WTC11 (cell line): ENCODE measurements around the gene RNF183. TPM values are rescaled to one million over a fixed set of nuclear protein-coding genes. Genes with fewer than 3 reads are reported as not detected.

Source experiments
- AR ChIP-seq: fragments of 250-450 bp; sonication (Bioruptor Pico); IDR thresholded peaks from 2 replicates; pipeline ENCODE4 v1.9.0; 2021; ENCODE audit warnings: mild to moderate bottlenecking
- ATF6 ChIP-seq: sonication (generic); formaldehyde crosslinking; IDR thresholded peaks from 2 replicates; pipeline ENCODE4 v1.8.1; 2023; ENCODE audit warnings: mild to moderate bottlenecking, missing genetic modification reagents
- E2F4 ChIP-seq: sonication (generic); formaldehyde crosslinking; IDR thresholded peaks from 2 replicates; pipeline ENCODE4 v1.8.1; 2022; ENCODE audit warnings: low read depth, mild to moderate bottlenecking, moderate library complexity, missing genetic modification reagents, borderline replicate concordance
- E2F5 ChIP-seq: sonication (generic); formaldehyde crosslinking; IDR thresholded peaks from 2 replicates; pipeline ENCODE4 v1.8.1; 2022; ENCODE audit warnings: mild to moderate bottlenecking, moderate library complexity, missing genetic modification reagents
- GRHL2 ChIP-seq: fragments of 250-450 bp; sonication (Bioruptor Pico); IDR thresholded peaks from 2 replicates; pipeline ENCODE4 v1.8.0; 2022; ENCODE audit warnings: mild to moderate bottlenecking, moderate library complexity; ENCODE audit not compliant: insufficient replicate concordance, severe bottlenecking
- HMGXB4 ChIP-seq: sonication (generic); formaldehyde crosslinking; IDR thresholded peaks from 2 replicates; pipeline ENCODE4 v1.8.1; 2023; ENCODE audit warnings: mild to moderate bottlenecking, moderate library complexity, missing genetic modification reagents
- JAZF1 ChIP-seq: fragments of 250-450 bp; sonication (Bioruptor Pico); IDR thresholded peaks from 2 replicates; pipeline ENCODE4 v1.9.0; 2021; ENCODE audit warnings: moderate library complexity, mild to moderate bottlenecking, inconsistent platforms
- JUN ChIP-seq: sonication (generic); formaldehyde crosslinking; IDR thresholded peaks from 2 replicates; pipeline ENCODE4 v1.8.0; 2023; ENCODE audit warnings: mild to moderate bottlenecking, missing genetic modification reagents
- MAX ChIP-seq: sonication (generic); formaldehyde crosslinking; IDR thresholded peaks from 2 replicates; pipeline ENCODE4 v1.8.0; 2022; ENCODE audit warnings: mild to moderate bottlenecking, missing genetic modification reagents
- MYBL2 ChIP-seq: sonication (generic); formaldehyde crosslinking; IDR thresholded peaks from 2 replicates; pipeline ENCODE4 v1.8.1; 2023; ENCODE audit warnings: mild to moderate bottlenecking, moderate library complexity, missing genetic modification reagents
- NR1H2 ChIP-seq: sonication (generic); formaldehyde crosslinking; IDR thresholded peaks from 2 replicates; pipeline ENCODE4 v1.9.0; 2021; ENCODE audit warnings: mild to moderate bottlenecking, moderate library complexity, missing genetic modification reagents
- RORB ChIP-seq: fragments of 250-450 bp; sonication (Bioruptor Pico); IDR thresholded peaks from 2 replicates; pipeline ENCODE4 v1.9.0; 2021; ENCODE audit warnings: mild to moderate bottlenecking
- SOX15 ChIP-seq: fragments of 250-450 bp; sonication (Bioruptor Pico); IDR thresholded peaks from 2 replicates; pipeline ENCODE4 v1.9.0; 2021; ENCODE audit warnings: mild to moderate bottlenecking
- SP1 ChIP-seq: sonication (generic); formaldehyde crosslinking; conservative IDR thresholded peaks from 2 replicates; pipeline ENCODE4 v1.8.1; 2022; ENCODE audit warnings: missing genetic modification reagents
- TEAD4 ChIP-seq: sonication (generic); formaldehyde crosslinking; IDR thresholded peaks from 2 replicates; pipeline ENCODE4 v1.8.0; 2022; ENCODE audit warnings: mild to moderate bottlenecking, missing genetic modification reagents
- USF1 ChIP-seq: sonication (generic); formaldehyde crosslinking; IDR thresholded peaks from 2 replicates; pipeline ENCODE4 v1.8.0; 2022; ENCODE audit warnings: mild to moderate bottlenecking, missing genetic modification reagents
- ZBTB21 ChIP-seq: sonication (generic); formaldehyde crosslinking; IDR thresholded peaks from 2 replicates; pipeline ENCODE4 v1.8.1; 2023; ENCODE audit warnings: mild to moderate bottlenecking, missing genetic modification reagents, borderline replicate concordance
- ZBTB43 ChIP-seq: sonication (generic); formaldehyde crosslinking; IDR thresholded peaks from 2 replicates; pipeline ENCODE4 v1.8.1; 2023; ENCODE audit warnings: mild to moderate bottlenecking, missing genetic modification reagents
- ZNF121 ChIP-seq: sonication (generic); formaldehyde crosslinking; IDR thresholded peaks from 2 replicates; pipeline ENCODE4 v1.8.0; 2023; ENCODE audit warnings: missing genetic modification reagents
- ZNF138 ChIP-seq: sonication (generic); formaldehyde crosslinking; conservative IDR thresholded peaks from 2 replicates; pipeline ENCODE4 v1.8.1; 2022; ENCODE audit warnings: mild to moderate bottlenecking, moderate library complexity, missing genetic modification reagents
- ZNF396 ChIP-seq: fragments of 250-450 bp; sonication (Bioruptor Pico); IDR thresholded peaks from 2 replicates; pipeline ENCODE4 v1.8.0; 2021; ENCODE audit warnings: mild to moderate bottlenecking, moderate library complexity, borderline replicate concordance
- ZNF512 ChIP-seq: sonication (generic); formaldehyde crosslinking; IDR thresholded peaks from 2 replicates; pipeline ENCODE4 v1.8.1; 2022; ENCODE audit warnings: missing genetic modification reagents, borderline replicate concordance
- ZNF671 ChIP-seq: fragments of 250-450 bp; sonication (Bioruptor Pico); IDR thresholded peaks from 2 replicates; pipeline ENCODE4 v1.8.0; 2021; ENCODE audit warnings: mild to moderate bottlenecking
- ZSCAN18 ChIP-seq: fragments of 250-450 bp; sonication (Bioruptor Pico); IDR thresholded peaks from 2 replicates; pipeline ENCODE4 v2.1.2; 2022; ENCODE audit warnings: mild to moderate bottlenecking, moderate library complexity
- total RNA-seq: library from RNA; stranded (reverse); gene quantifications from 3 replicates; pipeline ENCODE4 v1.2.3, GENCODE V29; 2021

Gene RNF183
- total RNA-seq, 1 experiment from 2014 or later: 0.17 TPM

GRCh38 chr9:113349445-113350094 is 46.4 kb upstream of the RNF183 start, which contains the start of gene BSPRY (continued):
- no peak for TF ChIP-seq E2F4 (CRISPR knock-in tag)
- no peak for TF ChIP-seq ZNF512
- TF ChIP-seq RORB (CRISPR knock-in tag): no peak
- TF ChIP-seq NR1H2 (CRISPR knock-in tag): no peak
- no peak for TF ChIP-seq SOX15 (CRISPR knock-in tag)
- TF ChIP-seq ZNF138 (CRISPR knock-in tag): no peak
- TF ChIP-seq ZSCAN18 (CRISPR knock-in tag): no peak
- TF ChIP-seq GRHL2 (CRISPR knock-in tag): no peak
- no peak for TF ChIP-seq JAZF1 (CRISPR knock-in tag)
- TF ChIP-seq ZBTB43 (CRISPR knock-in tag): no peak
- TF ChIP-seq E2F5 (CRISPR knock-in tag): peak; percentile 46; the same call in 1 of the 2 replicates
- 0 out of 2 replicates have a peak, but pooled peaks have one; percentile 59 for TF ChIP-seq HMGXB4 (CRISPR knock-in tag)
- no peak for TF ChIP-seq ZNF121 (CRISPR knock-in tag)
- TF ChIP-seq SP1: peak; percentile 68
- no peak for TF ChIP-seq AR
- TF ChIP-seq MYBL2: no peak
- no peak for TF ChIP-seq USF1 (CRISPR knock-in tag)
- TF ChIP-seq MAX (CRISPR knock-in tag): no peak
- no peak for TF ChIP-seq TEAD4
- TF ChIP-seq ZNF671: no peak
- TF ChIP-seq ZNF396: no peak
- no peak for TF ChIP-seq JUN (CRISPR knock-in tag)
- no peak for TF ChIP-seq ATF6 (CRISPR knock-in tag)
- TF ChIP-seq ZBTB21 (CRISPR knock-in tag): no peak
